ENCODE data around the gene DNASE1.

Gene DNASE1

GRCh38 chr16:3625911-3626732 lies 28.4 kb upstream of the DNASE1 start:
- peaks cover 19% of the 10 kb centered on the region for H3K79me2 ChIP-seq (ENCODE audit: insufficient read depth, low read length)
- no peaks in the 10 kb centered on the region for H3K27me3 ChIP-seq (ENCODE audit: insufficient read depth, low read length)
- H3K9me3 ChIP-seq (ENCODE audit: low read length) = no peaks in the 10 kb centered on the region
- peak overlapping the region; percentile 23; the same call in 1 of the 2 replicates for H3K9ac ChIP-seq (ENCODE audit: low read length)
- H3K27ac ChIP-seq (ENCODE audit: low read depth, low read length, poor library complexity, severe bottlenecking) = peak overlapping the region; percentile 96
- no peaks in the 10 kb centered on the region for H3K9me2 ChIP-seq (ENCODE audit: low read depth, low read length)
- no peak overlapping the region for H2AFZ ChIP-seq (ENCODE audit: low read length)
- H3K4me3 ChIP-seq (ENCODE audit: low read depth, low read length, poor library complexity, severe bottlenecking) = no peak overlapping the region
- H3K4me1 ChIP-seq (ENCODE audit: insufficient read depth, low read length, severe bottlenecking) = peaks cover 78% of the 10 kb centered on the region
- no peaks in the 10 kb centered on the region for H3K36me3 ChIP-seq (ENCODE audit: insufficient read depth, low read length)
- peak overlapping the region; percentile 33 for H3K4me2 ChIP-seq (ENCODE audit: low read length)
- H3F3A ChIP-seq (ENCODE audit: insufficient read depth, low read length) = peaks cover 15% of the 10 kb centered on the region; the same call in 1 of the 2 replicates
- TF ChIP-seq EZH2 (IDR thresholded peaks at IDR 0.05; ENCODE audit: borderline replicate concordance, low read length) = no peak
- peak; percentile 63 for TF ChIP-seq CTCF (IDR thresholded peaks at IDR 0.05; ENCODE audit: low read length)
- H4K20me1 ChIP-seq (ENCODE audit: insufficient read depth, low read length) = no peaks in the 10 kb centered on the region

GRCh38 chr16:3637371-3637923 lies 17.0 kb upstream of the DNASE1 start:
- H3K36me3 ChIP-seq (ENCODE audit: insufficient read depth, low read length) = peaks cover 15% of the 10 kb centered on the region; the same call in 1 of the 2 replicates
- no peaks in the 10 kb centered on the region for H4K20me1 ChIP-seq (ENCODE audit: insufficient read depth, low read length)
- TF ChIP-seq CTCF (IDR thresholded peaks at IDR 0.05; ENCODE audit: low read length) = no peak
- peak overlapping the region; percentile 90 for H3K27ac ChIP-seq (ENCODE audit: low read depth, low read length, poor library complexity, severe bottlenecking)
- H3F3A ChIP-seq (ENCODE audit: insufficient read depth, low read length) = no peaks in the 10 kb centered on the region
- no peaks in the 10 kb centered on the region for H3K9me2 ChIP-seq (ENCODE audit: low read depth, low read length)
- no peaks in the 10 kb centered on the region for H3K9me3 ChIP-seq (ENCODE audit: low read length)
- H3K4me1 ChIP-seq (ENCODE audit: insufficient read depth, low read length, severe bottlenecking) = peaks cover 17% of the 10 kb centered on the region
- H3K4me3 ChIP-seq (ENCODE audit: low read depth, low read length, poor library complexity, severe bottlenecking) = peak overlapping the region; percentile 26
- H2AFZ ChIP-seq (ENCODE audit: low read length) = peak overlapping the region; percentile 89
- H3K27me3 ChIP-seq (ENCODE audit: insufficient read depth, low read length) = no peaks in the 10 kb centered on the region
- 0 out of 2 replicates have a peak, but pooled peaks cover 5% of the 10 kb centered on the region for H3K79me2 ChIP-seq (ENCODE audit: insufficient read depth, low read length)
- H3K4me2 ChIP-seq (ENCODE audit: low read length) = peak overlapping the region; percentile 60
- H3K9ac ChIP-seq (ENCODE audit: low read length) = peak overlapping the region; percentile 62

DNA sequence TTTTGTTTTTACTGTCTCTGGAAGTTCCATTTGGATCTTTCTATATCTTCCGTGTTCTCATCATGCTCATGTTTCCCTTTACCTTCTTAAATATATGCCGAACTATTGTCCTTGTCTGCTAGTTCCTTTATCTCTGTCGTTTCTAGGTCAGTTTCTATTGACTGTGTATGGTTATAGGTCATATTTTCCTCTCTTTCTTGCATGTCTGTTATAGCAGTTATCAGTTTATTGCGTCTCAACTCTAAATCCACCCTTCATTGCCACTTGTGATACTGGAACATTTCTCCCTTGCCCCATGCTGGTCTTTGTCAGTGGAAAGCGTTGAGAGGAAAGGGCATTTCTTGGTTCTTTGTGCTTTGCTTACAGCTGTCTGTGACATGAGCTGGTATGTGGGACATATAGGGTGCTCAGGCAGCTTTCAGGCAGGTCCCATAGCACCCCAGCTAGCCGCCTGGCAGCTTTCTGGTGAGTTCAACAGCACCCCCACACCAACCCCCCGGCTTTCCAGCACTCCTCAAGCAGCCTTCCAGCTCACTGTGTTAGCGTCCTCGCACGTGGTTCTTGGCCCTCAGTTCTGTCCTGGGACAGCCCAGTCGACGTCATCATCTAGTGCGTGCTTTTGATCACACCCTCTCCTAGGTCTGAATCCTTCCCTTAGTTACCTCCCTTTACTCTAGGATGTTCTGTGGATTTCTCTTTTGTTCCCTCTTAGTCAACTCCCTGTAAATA lies 15.4 kb upstream of the DNASE1 start:
- H3K27me3 ChIP-seq (ENCODE audit: insufficient read depth, low read length) = no peaks in the 10 kb centered on the region

More for the DNA sequence above, 15.4 kb upstream of the DNASE1 start:
- no peaks in the 10 kb centered on the region for H3K9me2 ChIP-seq (ENCODE audit: low read depth, low read length)
- H3F3A ChIP-seq (ENCODE audit: insufficient read depth, low read length) = no peaks in the 10 kb centered on the region
- no peak overlapping the region for H3K27ac ChIP-seq (ENCODE audit: low read depth, low read length, poor library complexity, severe bottlenecking)
- H3K9ac ChIP-seq (ENCODE audit: low read length) = no peak overlapping the region
- H3K4me3 ChIP-seq (ENCODE audit: low read depth, low read length, poor library complexity, severe bottlenecking) = no peak overlapping the region
- H2AFZ ChIP-seq (ENCODE audit: low read length) = no peak overlapping the region
- H3K9me3 ChIP-seq (ENCODE audit: low read length) = no peaks in the 10 kb centered on the region
- no peak overlapping the region for H3K4me2 ChIP-seq (ENCODE audit: low read length)
- H3K79me2 ChIP-seq (ENCODE audit: insufficient read depth, low read length) = no peaks in the 10 kb centered on the region
- TF ChIP-seq CTCF (IDR thresholded peaks at IDR 0.05; ENCODE audit: low read length) (no peak), EZH2 (IDR thresholded peaks at IDR 0.05; ENCODE audit: borderline replicate concordance, low read length) (no peak)
- peaks cover 17% of the 10 kb centered on the region for H3K4me1 ChIP-seq (ENCODE audit: insufficient read depth, low read length, severe bottlenecking)
- peaks cover 15% of the 10 kb centered on the region; the same call in 1 of the 2 replicates for H3K36me3 ChIP-seq (ENCODE audit: insufficient read depth, low read length)
- H4K20me1 ChIP-seq (ENCODE audit: insufficient read depth, low read length) = no peaks in the 10 kb centered on the region
